Measurements from ENCODE around the gene HS3ST6.
"Not testable (repeated sequence)": the region's sequence is repeated elsewhere in the genome, so short reads cannot be mapped to it uniquely, and the experiment has no call there.

HS3ST6 gene

GRCh38 chr16:1906055-1906845, 12.0 kb downstream of the HS3ST6 start:
- DNase-seq: no peak

- DNase-seq: no peak
Observed at GRCh38 chr16:1903845-1904840, 14.1 kb downstream of the HS3ST6 start.

- no peak for DNase-seq
Observed at GRCh38 chr16:1903220-1903574, 15.0 kb downstream of the HS3ST6 start.

- DNase-seq: no peak
Observed at GRCh38 chr16:1902547-1903219, 15.5 kb downstream of the HS3ST6 start.

- DNase-seq: no peak
Observed at GRCh38 chr16:1900452-1900774, 17.8 kb downstream of the HS3ST6 start.

- no peak for DNase-seq
Observed at GRCh38 chr16:1899641-1900451, 18.4 kb downstream of the HS3ST6 start.

- not testable (repeated sequence) for DNase-seq
Observed at GRCh38 chr16:1897692-1898091, 20.5 kb downstream of the HS3ST6 start.

GRCh38 chr16:1895949-1896675, 22.1 kb downstream of the HS3ST6 start:
- no peak for DNase-seq

GRCh38 chr16:1895068-1895467, 23.1 kb downstream of the HS3ST6 start:
- no peak for DNase-seq

- no peak for DNase-seq
Observed at GRCh38 chr16:1890708-1891050, 27.5 kb downstream of the HS3ST6 start.

GRCh38 chr16:1890024-1890707, 28.0 kb downstream of the HS3ST6 start:
- DNase-seq: no peak

GRCh38 chr16:1887711-1888354, 30.4 kb downstream of the HS3ST6 start:
- no peak for DNase-seq

GRCh38 chr16:1884889-1885288, 33.3 kb downstream of the HS3ST6 start:
- DNase-seq: no peak

- no peak for DNase-seq
Observed at GRCh38 chr16:1884155-1884760, 34.0 kb downstream of the HS3ST6 start.

GRCh38 chr16:1881172-1881571, 37.0 kb downstream of the HS3ST6 start:
- DNase-seq: not testable (repeated sequence)

GRCh38 chr16:1879477-1879876, 38.7 kb downstream of the HS3ST6 start:
- no peak for DNase-seq

GRCh38 chr16:1878256-1878655, 40.0 kb downstream of the HS3ST6 start:
- DNase-seq: no peak

- DNase-seq: no peak
Observed at GRCh38 chr16:1877804-1878203, 40.4 kb downstream of the HS3ST6 start.

- no peak for DNase-seq
Observed at GRCh38 chr16:1877089-1877488, 41.1 kb downstream of the HS3ST6 start.

GRCh38 chr16:1876468-1876867, 41.7 kb downstream of the HS3ST6 start:
- DNase-seq: no peak

All from activated CD8-positive, alpha-beta memory T cell treated with anti-CD3 and anti-CD28 coated beads, Interleukin-2, amount 50 U/mL, for 4 hours (primary cell).